Activated CD4-positive, alpha-beta T cell treated with anti-CD3 and anti-CD28 coated beads, Interleukin-2, amount 10 ng/mL, durations not matched to agents 24 days and 14 days (primary cell): ENCODE data around the gene TMEM54. TPM values are rescaled to one million over a fixed set of nuclear protein-coding genes. Genes with fewer than 3 reads are reported as not detected.

Source experiments
- DNase-seq: peaks from one replicate; pipeline ENCODE4 v3.0.0; 2022
- H3K27ac Mint-ChIP-seq: one replicate; pipeline ENCODE4 v1.8.0; 2022; ENCODE audit warnings: mild to moderate bottlenecking, mixed read lengths
- H3K27me3 Mint-ChIP-seq: one replicate; pipeline ENCODE4 v1.8.0; 2022; ENCODE audit warnings: mixed read lengths
- H3K36me3 Mint-ChIP-seq: one replicate; pipeline ENCODE4 v1.8.0; 2022; ENCODE audit warnings: low read depth, mild to moderate bottlenecking, mixed read lengths
- H3K4me1 Mint-ChIP-seq: one replicate; pipeline ENCODE4 v1.8.0; 2021; ENCODE audit warnings: mixed read lengths
- H3K4me3 Mint-ChIP-seq: one replicate; pipeline ENCODE4 v1.8.0; 2022; ENCODE audit warnings: mild to moderate bottlenecking, moderate library complexity, mixed read lengths
- H3K9me3 Mint-ChIP-seq: one replicate; pipeline ENCODE4 v1.8.0; 2021; ENCODE audit warnings: mixed read lengths
- intact Hi-C: fragments of 100-400 bp; cut with micrococcal nuclease; formaldehyde crosslinking; loops from one replicate; pipeline ENCODE4 v1.15.1; 2023
- total RNA-seq: library from RNA; stranded (reverse); gene quantifications from 2 replicates; pipeline ENCODE4 v1.2.3, GENCODE V29; 2022

Gene TMEM54
- total RNA-seq, 1 donor from 2014 or later = 0.89 TPM

GRCh38 chr1:32874860-32875752 is 26.1 kb downstream of the TMEM54 start:
- peaks cover 3% of the 10 kb centered on the region for H3K4me1 Mint-ChIP-seq
- no peak overlapping the region for H3K4me3 Mint-ChIP-seq
- DNase-seq = peak; percentile 51
- intact Hi-C loops = loop anchor here (5.0 kb wide), 1 partner anchor 103 kb away; no protein-coding TSS in a partner anchor
- peaks cover 38% of the 10 kb centered on the region for H3K27me3 Mint-ChIP-seq
- no peaks in the 10 kb centered on the region for H3K36me3 Mint-ChIP-seq
- H3K27ac Mint-ChIP-seq = no peak overlapping the region
- H3K9me3 Mint-ChIP-seq = no peaks in the 10 kb centered on the region

- DNase-seq = no peak
- no peaks in the 10 kb centered on the region for H3K9me3 Mint-ChIP-seq
- no peaks in the 10 kb centered on the region for H3K36me3 Mint-ChIP-seq
- intact Hi-C loops = loop anchor here (5.0 kb wide), 1 partner anchor 101 kb away; no protein-coding TSS in a partner anchor
- H3K4me3 Mint-ChIP-seq = no peak overlapping the region
- no peak overlapping the region for H3K27ac Mint-ChIP-seq
- H3K27me3 Mint-ChIP-seq = peaks cover 53% of the 10 kb centered on the region
- peaks cover 3% of the 10 kb centered on the region for H3K4me1 Mint-ChIP-seq
Measured at GRCh38 chr1:32873484-32873883, 27.7 kb downstream of the TMEM54 start.

GRCh38 chr1:32872192-32872460 is 29.1 kb downstream of the TMEM54 start:
- intact Hi-C loops = loop anchor here (1.0 to 5.0 kb wide), 3 partner anchors 100 to 352 kb away; no protein-coding TSS in a partner anchor
- Mint-ChIP-seq H3K36me3 (no peaks in the 10 kb centered on the region), H3K4me3 (no peak overlapping the region), H3K27ac (no peak overlapping the region), H3K4me1 (peaks cover 3% of the 10 kb centered on the region), H3K9me3 (no peaks in the 10 kb centered on the region), H3K27me3 (peaks cover 49% of the 10 kb centered on the region)
- no peak for DNase-seq

- Mint-ChIP-seq H3K27me3 (peaks cover 49% of the 10 kb centered on the region), H3K4me3 (peak overlapping the region; percentile 59), H3K27ac (no peak overlapping the region), H3K36me3 (no peaks in the 10 kb centered on the region), H3K4me1 (peaks cover 3% of the 10 kb centered on the region), H3K9me3 (no peaks in the 10 kb centered on the region)
- intact Hi-C loops = loop anchor here (1.0 to 5.0 kb wide), 3 partner anchors 99 to 351 kb away; no protein-coding TSS in a partner anchor
- DNase-seq = peak; percentile 61
Measured at GRCh38 chr1:32871364-32872191, 29.6 kb downstream of the TMEM54 start.

- Mint-ChIP-seq H3K36me3 (peaks cover 2% of the 10 kb centered on the region), H3K27me3 (peaks cover 47% of the 10 kb centered on the region), H3K4me1 (peaks cover 3% of the 10 kb centered on the region), H3K27ac (no peak within 1 kb of the TSS), H3K9me3 (no peaks in the 10 kb centered on the region), H3K4me3 (peak within 1 kb of the TSS; percentile 68)
- intact Hi-C loops = loop anchor here (5.0 kb wide), 1 partner anchor 98 kb away; no protein-coding TSS in a partner anchor
- peak; percentile 58 for DNase-seq
Measured at GRCh38 chr1:32870615-32871363, 30.4 kb downstream of the TMEM54 start, which contains the start of gene FNDC5. TSS of gene FNDC5 (minus strand) at chr1:32870912.

GRCh38 chr1:32869923-32870614 is 31.1 kb downstream of the TMEM54 start:
- Mint-ChIP-seq H3K4me3 (peak overlapping the region; percentile 68), H3K27ac (no peak overlapping the region), H3K27me3 (peaks cover 41% of the 10 kb centered on the region), H3K36me3 (peaks cover 2% of the 10 kb centered on the region), H3K4me1 (peaks cover 3% of the 10 kb centered on the region), H3K9me3 (no peaks in the 10 kb centered on the region)
- DNase-seq = no peak
- intact Hi-C loops = loop anchor here (5.0 kb wide), 2 partner anchors 38 to 98 kb away; no protein-coding TSS in a partner anchor

- intact Hi-C loops = loop anchor here (5.0 kb wide), 1 partner anchor 37 kb away; no protein-coding TSS in a partner anchor
- H3K4me1 Mint-ChIP-seq = peaks cover 3% of the 10 kb centered on the region
- H3K36me3 Mint-ChIP-seq = peaks cover 6% of the 10 kb centered on the region
- no peak overlapping the region for H3K27ac Mint-ChIP-seq
- DNase-seq = no peak
- H3K4me3 Mint-ChIP-seq = peak overlapping the region; percentile 68
- peaks cover 37% of the 10 kb centered on the region for H3K27me3 Mint-ChIP-seq
- H3K9me3 Mint-ChIP-seq = no peaks in the 10 kb centered on the region
Measured at GRCh38 chr1:32868806-32869455, 32.3 kb downstream of the TMEM54 start.

- no peak overlapping the region for H3K27ac Mint-ChIP-seq
- no peak for DNase-seq
- H3K4me3 Mint-ChIP-seq = no peak overlapping the region
- peaks cover 11% of the 10 kb centered on the region for H3K36me3 Mint-ChIP-seq
- peaks cover 33% of the 10 kb centered on the region for H3K27me3 Mint-ChIP-seq
- no peaks in the 10 kb centered on the region for H3K9me3 Mint-ChIP-seq
- H3K4me1 Mint-ChIP-seq = peaks cover 3% of the 10 kb centered on the region
- intact Hi-C loops = loop anchor here (5.0 kb wide), 1 partner anchor 36 kb away; no protein-coding TSS in a partner anchor
Measured at GRCh38 chr1:32868085-32868484, 33.1 kb downstream of the TMEM54 start.

GRCh38 chr1:32867671-32868070 is 33.5 kb downstream of the TMEM54 start:
- H3K9me3 Mint-ChIP-seq = no peaks in the 10 kb centered on the region
- H3K27ac Mint-ChIP-seq = no peak overlapping the region
- H3K27me3 Mint-ChIP-seq = peaks cover 31% of the 10 kb centered on the region
- no peak overlapping the region for H3K4me3 Mint-ChIP-seq
- peaks cover 3% of the 10 kb centered on the region for H3K4me1 Mint-ChIP-seq
- no peak for DNase-seq
- intact Hi-C loops = loop anchor here (5.0 kb wide), 1 partner anchor 35 kb away; no protein-coding TSS in a partner anchor
- H3K36me3 Mint-ChIP-seq = peaks cover 14% of the 10 kb centered on the region

- H3K27me3 Mint-ChIP-seq = peaks cover 29% of the 10 kb centered on the region
Measured at GRCh38 chr1:32867151-32867550, 34.0 kb downstream of the TMEM54 start.

GRCh38 chr1:32865639-32866405 is 35.4 kb downstream of the TMEM54 start:
- H3K4me1 Mint-ChIP-seq = peaks cover 2% of the 10 kb centered on the region
- H3K4me3 Mint-ChIP-seq = no peak overlapping the region
- no peak for DNase-seq

More at GRCh38 chr1:32867151-32867550, 34.0 kb downstream of the TMEM54 start:
- Mint-ChIP-seq H3K4me1 (peaks cover 3% of the 10 kb centered on the region), H3K27ac (no peak overlapping the region), H3K9me3 (no peaks in the 10 kb centered on the region), H3K4me3 (no peak overlapping the region), H3K36me3 (peaks cover 17% of the 10 kb centered on the region)
- DNase-seq = no peak
- intact Hi-C loops = loop anchor here (5.0 kb wide), 1 partner anchor 35 kb away; no protein-coding TSS in a partner anchor

More at GRCh38 chr1:32865639-32866405, 35.4 kb downstream of the TMEM54 start:
- Mint-ChIP-seq H3K27ac (no peak overlapping the region), H3K27me3 (peaks cover 17% of the 10 kb centered on the region), H3K36me3 (peaks cover 26% of the 10 kb centered on the region), H3K9me3 (no peaks in the 10 kb centered on the region)
- intact Hi-C loops = loop anchor here (5.0 kb wide), 1 partner anchor 34 kb away; no protein-coding TSS in a partner anchor
